Measurements from ENCODE around the gene TWIST1.

TWIST1 gene

DNA sequence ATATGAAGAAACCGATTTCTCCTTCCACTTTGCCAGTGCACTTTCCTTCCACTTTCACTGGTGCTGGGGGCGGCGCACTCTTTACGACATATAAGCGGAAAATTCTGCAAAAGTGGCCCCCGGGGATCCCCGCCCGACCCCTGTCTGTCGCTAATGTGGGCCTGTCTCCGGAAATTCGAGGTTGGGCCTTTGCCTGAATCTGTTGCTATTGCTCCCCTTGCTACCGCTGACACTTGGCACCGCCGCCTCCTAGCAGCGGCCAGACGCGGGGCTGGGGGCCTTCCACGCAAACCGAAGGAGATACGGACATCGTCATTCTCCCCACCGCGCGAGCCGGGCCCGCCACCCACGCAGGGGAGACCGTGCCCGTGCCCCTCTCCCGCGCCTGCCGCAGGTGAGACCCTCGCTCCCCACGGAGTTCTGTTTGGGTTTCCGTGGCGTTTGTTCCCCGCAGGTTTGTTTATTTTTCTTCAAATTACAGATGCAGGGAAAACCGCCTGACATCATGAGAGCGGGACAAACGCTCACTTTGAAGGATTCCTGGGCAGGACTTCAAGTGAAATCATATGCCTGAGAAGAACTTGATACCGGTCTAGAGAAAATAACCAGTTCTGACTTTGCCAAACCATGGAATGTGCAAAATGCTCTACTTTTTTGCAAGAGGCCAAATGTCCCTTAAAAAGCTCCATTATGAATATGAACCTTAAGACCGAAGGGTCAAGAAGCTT, 5.0 kb downstream of the TWIST1 start:
- no peak for DNase-seq

GRCh38 chr7:19111474-19112273, 5.8 kb downstream of the TWIST1 start:
- DNase-seq, result no peak

DNA sequence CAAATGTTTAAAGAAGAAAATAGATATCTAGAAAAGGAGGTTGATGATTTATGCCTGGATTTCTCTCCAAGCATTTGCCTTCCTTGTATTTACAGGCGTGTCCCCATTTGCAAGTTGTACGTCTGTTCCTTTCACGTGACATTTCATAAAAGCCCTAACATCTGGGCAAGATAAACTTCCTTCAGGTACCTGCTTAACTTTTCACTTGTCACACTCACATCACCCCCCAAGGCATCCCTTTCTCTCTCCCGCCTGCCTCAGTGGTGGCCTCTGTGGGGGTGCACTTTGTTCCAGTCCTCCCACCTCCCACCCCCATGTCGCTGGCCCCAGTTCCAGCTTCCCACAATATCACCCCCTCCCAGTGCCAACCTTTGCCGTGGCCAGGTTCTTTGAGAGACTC, 6.7 kb downstream of the TWIST1 start:
- DNase-seq, result no peak

DNA sequence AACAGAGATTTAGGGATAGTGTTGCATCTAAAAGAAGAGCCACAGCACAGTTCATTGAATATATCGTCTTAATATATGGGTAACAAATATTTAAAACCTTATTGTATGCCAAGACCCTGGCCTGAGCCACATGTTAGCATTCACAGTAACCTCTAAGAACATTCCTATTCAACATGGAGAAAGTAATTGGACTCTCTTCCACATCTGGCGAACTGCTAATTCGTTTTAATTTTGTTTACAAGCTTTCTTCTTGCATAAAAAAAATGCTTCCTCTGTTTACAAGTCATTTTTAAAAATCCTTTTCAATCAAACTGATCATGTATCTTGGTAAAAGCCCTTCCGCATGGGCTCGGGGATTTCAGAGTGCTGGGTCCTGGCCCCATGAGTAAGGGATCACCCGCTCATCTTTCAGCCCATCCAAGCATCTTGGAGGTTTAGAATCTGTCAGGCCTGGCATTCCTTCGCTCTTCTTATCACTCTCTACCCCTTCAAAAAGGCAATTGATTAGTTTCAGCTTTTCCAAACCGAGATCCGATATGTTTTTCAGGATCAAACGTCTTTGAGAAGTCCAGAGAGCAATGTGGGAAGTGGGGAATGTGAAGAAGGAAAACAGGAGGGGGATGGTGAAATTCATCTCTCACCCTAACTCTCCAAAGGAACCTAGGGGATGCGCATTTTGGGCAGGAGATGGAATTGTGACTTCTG, 7.3 kb downstream of the TWIST1 start:
- DNase-seq, result no peak

GRCh38 chr7:19109000-19109946, 8.2 kb downstream of the TWIST1 start:
- no peak for DNase-seq

GRCh38 chr7:19107356-19108146, 9.9 kb downstream of the TWIST1 start:
- DNase-seq, result no peak

DNA sequence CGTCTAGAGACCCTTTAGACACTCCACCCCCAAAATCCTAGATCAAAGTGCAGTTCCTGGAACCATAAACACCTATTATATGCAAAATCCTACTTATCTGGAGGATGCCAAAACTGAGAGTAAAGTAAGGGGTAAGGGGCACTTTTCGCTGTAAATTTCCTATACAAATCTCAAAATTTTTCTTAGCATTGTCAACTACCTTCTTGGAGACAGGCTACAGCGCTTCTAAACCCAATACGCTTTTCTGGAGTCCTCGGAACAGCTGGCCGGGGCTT, 10.4 kb downstream of the TWIST1 start:
- no peak for DNase-seq

- DNase-seq, result no peak
Measured at GRCh38 chr7:19106241-19107080, 11.0 kb downstream of the TWIST1 start.

DNA sequence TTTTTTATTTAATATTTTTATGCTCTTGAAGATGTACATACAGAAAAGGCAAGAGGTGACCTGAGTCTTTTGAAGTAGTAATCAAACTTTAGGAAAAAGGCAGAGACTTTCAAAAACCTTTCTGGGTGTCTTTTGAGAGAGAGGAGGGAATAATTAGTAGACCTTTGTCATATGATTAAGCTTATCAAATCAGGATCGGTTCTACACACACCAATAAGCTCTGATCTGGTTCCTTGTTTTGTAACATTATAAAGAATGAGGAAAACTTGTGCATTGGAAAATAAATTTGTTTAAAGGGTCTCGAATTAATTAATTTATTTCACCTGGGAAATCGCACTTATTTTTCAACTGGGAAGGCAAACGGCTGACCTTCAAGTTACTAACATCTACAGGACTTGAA, 11.9 kb downstream of the TWIST1 start:
- DNase-seq, result no peak

- no peak for DNase-seq
Measured at GRCh38 chr7:19104811-19105210, 12.6 kb downstream of the TWIST1 start.

DNA sequence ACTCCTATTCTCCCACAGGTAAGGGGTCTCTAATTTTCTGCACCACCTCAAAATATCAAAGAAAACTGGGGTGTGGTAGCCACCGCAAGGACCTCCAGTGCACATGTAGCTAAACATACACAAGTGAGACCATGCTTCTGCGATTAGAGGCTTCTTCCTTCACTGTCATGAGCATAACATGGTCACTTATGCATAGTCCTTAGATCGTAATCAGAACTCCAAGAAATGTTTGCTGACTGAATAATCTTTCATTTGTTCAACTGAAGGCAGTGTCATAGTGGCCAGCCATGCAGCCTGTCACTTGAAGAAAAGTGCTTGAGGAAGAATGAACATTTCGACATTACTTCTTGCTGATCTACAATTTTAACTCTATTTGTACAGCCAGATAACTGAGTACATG, 14.6 kb downstream of the TWIST1 start:
- DNase-seq, result no peak

- no peak for DNase-seq
Measured at GRCh38 chr7:19101909-19102308, 15.5 kb downstream of the TWIST1 start.

DNA sequence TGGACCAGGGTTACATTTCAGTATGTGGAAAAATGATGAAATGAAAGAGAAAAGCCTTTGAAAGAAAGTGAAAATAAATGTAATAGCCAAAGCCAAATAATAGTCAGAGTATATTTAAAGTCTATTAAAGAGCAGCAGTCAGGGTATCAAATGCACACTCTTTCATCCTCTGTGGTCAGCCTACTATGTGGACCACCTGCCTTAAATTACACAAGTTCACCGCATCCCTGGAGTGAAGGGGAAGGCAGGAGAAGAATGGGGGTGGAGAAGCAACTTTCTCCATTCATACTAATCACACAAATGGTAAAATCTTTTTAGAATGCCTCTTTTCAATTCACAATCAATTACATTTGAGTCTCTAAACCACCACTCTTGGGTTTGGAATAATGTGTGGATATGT, 16.0 kb downstream of the TWIST1 start:
- DNase-seq, result no peak

DNA sequence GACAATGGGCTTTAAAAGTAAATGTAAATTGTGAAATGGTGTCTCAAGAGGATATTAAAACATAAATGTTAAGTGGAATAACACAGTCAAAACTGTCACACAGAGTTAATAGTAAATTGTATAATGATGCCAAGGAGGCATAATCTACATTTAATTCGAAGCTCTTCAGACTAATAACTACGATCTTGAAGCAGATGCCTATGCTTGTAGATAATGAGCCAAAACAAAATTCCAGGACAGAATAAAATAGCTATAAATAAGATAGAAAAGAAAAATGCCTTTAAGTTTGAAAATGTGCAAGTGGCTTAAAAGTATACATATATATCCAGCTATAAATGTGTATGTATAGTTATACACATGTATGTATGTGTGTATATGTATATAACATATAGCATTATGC, 17.5 kb downstream of the TWIST1 start:
- no peak for DNase-seq

GRCh38 chr7:19099194-19099593, 18.2 kb downstream of the TWIST1 start:
- no peak for DNase-seq

- DNase-seq, result no peak
Measured at GRCh38 chr7:19098510-19098909, 18.9 kb downstream of the TWIST1 start.

GRCh38 chr7:19097165-19098055, 20.0 kb downstream of the TWIST1 start:
- DNase-seq, result no peak

GRCh38 chr7:19095353-19095860, 22.0 kb downstream of the TWIST1 start:
- DNase-seq, result no peak

DNA sequence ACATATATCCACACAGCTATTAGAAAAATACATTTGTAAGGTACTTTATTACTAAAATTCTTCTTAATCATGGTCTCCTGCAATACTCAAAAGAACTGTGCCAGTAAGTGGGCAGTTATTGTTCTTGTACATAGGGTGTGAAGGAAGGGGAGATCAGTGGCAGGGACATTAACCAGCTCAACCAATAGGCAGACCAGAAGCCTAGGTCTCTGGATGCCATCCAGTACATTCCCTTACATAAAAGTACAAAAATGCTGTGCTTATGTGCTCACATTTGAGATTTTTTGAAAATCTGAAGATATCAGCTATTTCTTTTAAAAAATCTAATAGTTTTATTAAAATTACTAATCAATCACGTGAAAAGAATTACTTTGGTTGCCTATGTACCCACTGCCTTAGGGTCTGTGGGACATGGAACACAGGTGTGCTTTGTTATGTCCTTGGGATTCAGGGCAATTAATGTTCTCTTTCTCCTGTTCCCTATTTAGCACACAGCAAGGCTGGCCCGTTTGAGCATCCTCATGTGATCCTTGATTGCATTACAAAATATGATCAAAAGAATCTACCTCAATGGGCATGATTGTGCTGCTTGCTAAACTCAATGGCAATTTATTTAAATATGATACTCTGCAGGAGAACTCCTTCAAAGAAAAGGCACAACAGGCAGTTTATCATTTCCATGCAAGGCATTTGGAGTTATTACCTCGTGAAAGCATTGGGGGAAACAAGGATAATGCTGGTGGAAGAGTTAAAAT, 22.7 kb downstream of the TWIST1 start:
- DNase-seq, result no peak
